Hypothalamus (tissue), 51 donors: ENCODE data around the gene DVL3.
"Not testable (repeated sequence)": the region's sequence is repeated elsewhere in the genome, so short reads cannot be mapped to it uniquely, and the experiment has no call there.

Experiments
- DNase-seq, 51 donors: peaks; one replicate each; lab custom pipeline; 2025; lab: John Stamatoyannopoulos, UW

DVL3 gene

GRCh38 chr3:184155644-184156521 is 706 bp downstream of the DVL3 start:
- DNase-seq = peak in 28 of 51 donors; percentile 16 to 76 (median 47)

GRCh38 chr3:184156522-184156955 is 1.4 kb downstream of the DVL3 start:
- peak in 42 of 51 donors; percentile 8 to 70 (median 43) for DNase-seq

- DNase-seq = no peak
These were observed 2.0 kb downstream of the DVL3 start for GRCh38 chr3:184157206-184157605.

- DNase-seq = no peak
These were observed 3.2 kb downstream of the DVL3 start for GRCh38 chr3:184158404-184158803.

- DNase-seq = no peak
These were observed 5.3 kb downstream of the DVL3 start for GRCh38 chr3:184160456-184160855.

- DNase-seq = not testable (repeated sequence)
These were observed 7.4 kb downstream of the DVL3 start for GRCh38 chr3:184162571-184163070.

GRCh38 chr3:184164648-184165330 is 9.6 kb downstream of the DVL3 start:
- no peak for DNase-seq

- no peak for DNase-seq
These were observed 10.4 kb downstream of the DVL3 start for GRCh38 chr3:184165543-184165942.

GRCh38 chr3:184166671-184167070 is 11.5 kb downstream of the DVL3 start:
- DNase-seq = no peak

GRCh38 chr3:184167786-184168185 is 12.6 kb downstream of the DVL3 start:
- no peak for DNase-seq

- peak in 2 of 51 donors; percentile 5 to 16 for DNase-seq
These were observed 13.4 kb downstream of the DVL3 start for GRCh38 chr3:184168363-184169120.

GRCh38 chr3:184169896-184170875 is 15.0 kb downstream of the DVL3 start:
- no peak for DNase-seq

- DNase-seq = no peak
These were observed 16.4 kb downstream of the DVL3 start for GRCh38 chr3:184171562-184171961.

GRCh38 chr3:184172681-184173373 is 17.6 kb downstream of the DVL3 start:
- DNase-seq = no peak

- no peak for DNase-seq
These were observed 18.2 kb downstream of the DVL3 start for GRCh38 chr3:184173374-184173722.

GRCh38 chr3:184174284-184174645 is 19.1 kb downstream of the DVL3 start:
- no peak for DNase-seq

GRCh38 chr3:184174646-184175492 is 19.7 kb downstream of the DVL3 start, which contains the start of gene AP2M1:
AP2M1 (plus strand) TSS chr3:184174855; CDS start chr3:184176994, 2,139 bp downstream.
- DNase-seq = peak; percentile 66 to 99 (median 97)

- DNase-seq = peak in 1 of 51 donors; percentile 21
These were observed 20.3 kb downstream of the DVL3 start for GRCh38 chr3:184175506-184175905.
